Tibial nerve (tissue), 4 donors: ENCODE data around the gene ZNF653. TPM values are rescaled to one million over a fixed set of nuclear protein-coding genes. Genes with fewer than 3 reads are reported as not detected.
"Not testable (repeated sequence)": the region's sequence is repeated elsewhere in the genome, so short reads cannot be mapped to it uniquely, and the experiment has no call there.

Source experiments
- DNase-seq, 2 donors: peaks; one replicate each; pipeline ENCODE4 v3.0.0-alpha.2; 2019; ENCODE audit warnings: low spot score in 2 of 2
- H3K27ac ChIP-seq, 4 donors: fragments of 200-600 bp; sonication (generic) in 3 of 4; one replicate each; pipeline ENCODE4 v1.5.1; 2017 to 2019; ENCODE audit warnings: mild to moderate bottlenecking in 1 of 4
- H3K27me3 ChIP-seq, 2 donors: fragments of 200-600 bp; sonication (generic) in 1 of 2; one replicate each; pipeline versions ENCODE4 v1.5.1 to v1.6.0; 2017 to 2019
- H3K36me3 ChIP-seq, 3 donors: fragments of 200-600 bp; sonication (generic); one replicate each; pipeline ENCODE4 v1.5.1; 2018 to 2019
- H3K4me1 ChIP-seq, 4 donors: fragments of 200-600 bp; sonication (generic) in 3 of 4; one replicate each; pipeline ENCODE4 v1.5.1; 2017 to 2019
- H3K4me3 ChIP-seq, 4 donors: fragments of 200-600 bp; sonication (generic) in 3 of 4; one replicate each; pipeline ENCODE4 v1.5.1; 2017 to 2019; ENCODE audit warnings: mild to moderate bottlenecking in 1 of 4, moderate library complexity in 1 of 4
- H3K9me3 ChIP-seq, 4 donors: fragments of 200-600 bp; sonication (generic) in 3 of 4; one replicate each; pipeline ENCODE4 v1.5.1; 2017 to 2019
- CTCF ChIP-seq, 5 experiments: fragments of 200-600 bp in 3 of 5; fragments of 450-650 bp in 2 of 5; sonication (generic) in 3 of 5; IDR thresholded peaks; one replicate each; pipeline ENCODE4 v1.5.1; 2016 to 2019; ENCODE audit warnings: antibody characterized with exemption in 5 of 5, mild to moderate bottlenecking in 3 of 5, moderate library complexity in 2 of 5
- EP300 ChIP-seq, 2 donors: sonication (generic); formaldehyde crosslinking; IDR thresholded peaks; one replicate each; pipeline ENCODE4 v1.6.1; 2017; ENCODE audit warnings: antibody characterized with exemption in 2 of 2, mild to moderate bottlenecking in 1 of 2
- POLR2A ChIP-seq, 2 donors: fragments of 450-650 bp; IDR thresholded peaks; one replicate each; pipeline ENCODE4 v1.6.1; 2017; ENCODE audit warnings: antibody characterized with exemption in 2 of 2, mild to moderate bottlenecking in 2 of 2, moderate library complexity in 2 of 2
- WGBS, 2 donors: methylation state at CpG; one replicate each; pipeline ENCODE4 v1.1.5; 2018; 5-methylcytosine and 5-hydroxymethylcytosine counted together
- total RNA-seq, 4 donors: library from RNA; depleted of rRNA; stranded (reverse); fragments of >200 nt; gene quantifications; one replicate each; pipeline ENCODE4 v1.1.0, GENCODE V29; 2016

Gene ZNF653
- total RNA-seq, 4 donors from 2014 or later: 7.2 to 22.9 (median 11.7) TPM

DNA sequence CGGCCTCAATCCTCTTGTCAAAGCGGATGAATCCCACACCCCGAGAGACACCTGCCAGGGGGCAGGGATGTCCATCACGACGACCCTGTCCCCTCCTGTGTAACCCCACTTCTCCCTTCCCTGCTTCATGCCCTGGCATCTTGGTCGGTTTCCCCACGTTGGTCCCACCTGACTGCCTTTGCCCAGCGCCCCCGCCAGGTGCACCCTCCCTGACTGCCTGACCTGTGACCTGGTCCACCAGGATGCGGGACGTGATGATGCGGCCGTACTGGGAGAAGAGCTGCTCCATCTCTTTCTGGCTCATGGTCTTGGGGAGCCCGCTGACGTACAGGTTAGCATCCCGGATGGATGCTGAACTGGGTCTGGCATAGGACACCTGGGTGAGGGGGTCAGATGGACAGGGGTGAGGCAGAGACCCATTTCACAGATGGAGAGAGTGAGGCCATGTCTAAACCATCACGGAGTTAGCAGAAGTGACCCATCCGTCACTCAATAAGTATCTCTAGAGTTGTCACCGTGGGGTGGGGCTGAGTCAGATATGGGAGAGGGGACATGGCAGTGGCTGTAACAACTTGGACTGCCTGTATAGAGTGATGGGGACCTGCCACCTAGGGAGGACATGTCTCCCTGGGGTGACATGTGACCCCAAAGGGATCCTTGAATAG is 47.3 kb downstream of the ZNF653 start:
- H3K27me3 ChIP-seq: peaks cover 0 to 16% of the 10 kb centered on the region in 2 donors
- 86 to 88% methylated on average over 19 of the region's 19 CpGs for WGBS, 2 donors
- H3K9me3 ChIP-seq: no peaks in the 10 kb centered on the region
- no peak overlapping the region for H3K4me3 ChIP-seq
- H3K27ac ChIP-seq: no peak overlapping the region
- no peaks in the 10 kb centered on the region for H3K4me1 ChIP-seq
- DNase-seq: no peak
- TF ChIP-seq EP300 (IDR thresholded peaks at IDR 0.05): no peak
- TF ChIP-seq POLR2A (IDR thresholded peaks at IDR 0.05): no peak
- no peak for TF ChIP-seq CTCF (IDR thresholded peaks at IDR 0.05)
- no peaks in the 10 kb centered on the region for H3K36me3 ChIP-seq

- WGBS, 2 donors: 78 to 86% methylated on average over 18 to 20 of the region's 20 CpGs
- TF ChIP-seq CTCF (IDR thresholded peaks at IDR 0.05) (no peak), EP300 (IDR thresholded peaks at IDR 0.05) (no peak), POLR2A (IDR thresholded peaks at IDR 0.05) (no peak)
- no peak for DNase-seq
- Histone ChIP-seq H3K27me3 (peaks cover 0 to 21% of the 10 kb centered on the region in 2 donors), H3K27ac (no peak overlapping the region), H3K4me3 (no peak overlapping the region), H3K4me1 (peaks cover 0 to 1% (median 0%) of the 10 kb centered on the region in 4 donors), H3K36me3 (no peaks in the 10 kb centered on the region), H3K9me3 (no peaks in the 10 kb centered on the region)
Observed at GRCh38 chr19:11457831-11458230, 47.8 kb downstream of the ZNF653 start.

- H3K4me1 ChIP-seq: peaks cover 0 to 8% (median 0%) of the 10 kb centered on the region in 4 donors
- no peaks in the 10 kb centered on the region for H3K9me3 ChIP-seq
- DNase-seq: no peak
- H3K27me3 ChIP-seq: peaks cover 0 to 25% of the 10 kb centered on the region in 2 donors
- H3K27ac ChIP-seq: no peak overlapping the region
- no peak overlapping the region for H3K4me3 ChIP-seq
- no peaks in the 10 kb centered on the region for H3K36me3 ChIP-seq
- TF ChIP-seq CTCF (IDR thresholded peaks at IDR 0.05) (no peak), EP300 (IDR thresholded peaks at IDR 0.05) (no peak), POLR2A (IDR thresholded peaks at IDR 0.05) (no peak)
- WGBS, 2 donors: 8 to 23% methylated on average over 3 to 10 of the region's 18 CpGs
Observed at GRCh38 chr19:11457115-11457514, 48.5 kb downstream of the ZNF653 start.

DNA sequence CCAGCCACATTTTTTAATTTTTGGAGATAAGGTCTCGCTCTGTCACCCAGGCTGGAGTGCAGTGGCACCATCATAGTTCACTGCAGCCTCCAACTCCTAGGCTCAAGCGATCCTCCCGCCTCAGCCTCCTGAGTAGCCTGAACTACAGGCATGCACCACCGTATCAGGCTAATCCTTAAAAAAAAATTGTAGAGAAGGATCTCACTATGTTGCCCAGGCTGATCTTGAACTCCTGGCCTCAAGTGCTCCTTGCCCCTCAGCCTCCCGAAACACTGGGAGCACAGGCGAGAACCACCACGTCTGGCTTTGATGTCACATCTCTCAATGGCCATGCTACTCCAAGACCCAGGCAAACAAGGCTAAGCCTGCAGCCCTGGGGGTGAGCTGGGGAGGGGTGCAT is 49.0 kb downstream of the ZNF653 start:
- Histone ChIP-seq H3K36me3 (no peaks in the 10 kb centered on the region), H3K27me3 (peaks cover 0 to 27% of the 10 kb centered on the region in 2 donors), H3K9me3 (no peaks in the 10 kb centered on the region), H3K4me3 (no peak overlapping the region), H3K27ac (no peak overlapping the region), H3K4me1 (peaks cover 0 to 13% (median under 1%) of the 10 kb centered on the region in 4 donors)
- 82 to 90% methylated on average over 7 of the region's 7 CpGs for WGBS, 2 donors
- TF ChIP-seq POLR2A (IDR thresholded peaks at IDR 0.05): no peak
- TF ChIP-seq CTCF (IDR thresholded peaks at IDR 0.05): no peak
- TF ChIP-seq EP300 (IDR thresholded peaks at IDR 0.05): no peak
- no peak for DNase-seq

DNA sequence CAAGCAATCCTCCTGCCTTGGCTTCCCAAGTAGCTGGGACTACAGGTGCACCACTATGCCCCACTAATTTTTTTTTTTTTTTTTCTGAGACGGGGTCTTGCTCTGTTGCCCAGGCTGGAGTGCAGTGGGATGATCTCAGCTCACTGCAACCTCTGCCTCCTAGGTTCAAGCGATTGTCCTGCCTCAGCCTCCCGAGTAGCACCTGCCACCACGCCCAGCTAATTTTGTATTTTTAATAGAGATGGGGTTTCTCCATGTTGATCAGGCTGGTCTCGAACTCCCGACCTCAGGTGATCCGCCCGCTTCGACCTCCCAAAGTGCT is 50.4 kb downstream of the ZNF653 start:
- Histone ChIP-seq H3K4me1 (peaks cover 0 to 16% (median 2%) of the 10 kb centered on the region in 4 donors), H3K27me3 (peaks cover 0 to 26% of the 10 kb centered on the region in 2 donors)
- not testable (repeated sequence) for H3K4me3 ChIP-seq, H3K36me3 ChIP-seq, DNase-seq, H3K9me3 ChIP-seq, H3K27ac ChIP-seq
- 81 to 92% methylated on average over 9 of the region's 9 CpGs for WGBS, 2 donors
